ENCODE measurements around the gene KRT73.

Gene KRT73

DNA sequence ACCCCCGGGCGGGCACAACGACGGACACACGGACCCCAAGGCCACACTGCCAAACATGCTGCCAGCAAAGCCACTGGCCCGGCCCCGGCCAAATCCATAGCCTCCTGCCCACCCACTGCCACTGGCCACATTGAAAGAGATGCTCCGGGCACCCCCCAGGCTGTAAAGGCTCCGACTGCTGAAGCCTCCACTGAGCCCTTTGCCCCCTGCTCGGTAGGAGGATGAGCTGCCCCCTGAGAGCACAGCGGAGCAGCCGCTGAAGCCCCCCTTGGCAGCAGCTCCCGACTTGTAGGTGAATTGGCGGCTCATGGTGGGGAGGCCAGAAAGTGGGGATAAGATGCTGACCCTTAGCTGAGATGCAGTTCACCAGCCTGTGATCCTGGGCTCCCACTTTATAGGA is at the start of gene KRT73:
Gene KRT73 (minus strand): TSS at position 344 of the 400 bp plus-strand sequence. CDS start 35 bp downstream, at position 309.
- H3K9me3 ChIP-seq (ENCODE audit: control insufficient read depth, low read depth, low read length), result no peaks in the 10 kb centered on the region
- no peak within 1 kb of the TSS for H3K9ac ChIP-seq (ENCODE audit: low read length)
- no peak within 1 kb of the TSS for H3K4me3 ChIP-seq (ENCODE audit: low read length)
- H3K4me1 ChIP-seq (ENCODE audit: control insufficient read depth, low read depth, low read length), result no peaks in the 10 kb centered on the region
- no peaks in the 10 kb centered on the region for H3K27me3 ChIP-seq (ENCODE audit: control insufficient read depth, insufficient read depth, low read length)
- no peaks in the 10 kb centered on the region for H3K36me3 ChIP-seq (ENCODE audit: control insufficient read depth, low read depth, low read length)
- no peak within 1 kb of the TSS for H3K27ac ChIP-seq (ENCODE audit: low read length)

DNA sequence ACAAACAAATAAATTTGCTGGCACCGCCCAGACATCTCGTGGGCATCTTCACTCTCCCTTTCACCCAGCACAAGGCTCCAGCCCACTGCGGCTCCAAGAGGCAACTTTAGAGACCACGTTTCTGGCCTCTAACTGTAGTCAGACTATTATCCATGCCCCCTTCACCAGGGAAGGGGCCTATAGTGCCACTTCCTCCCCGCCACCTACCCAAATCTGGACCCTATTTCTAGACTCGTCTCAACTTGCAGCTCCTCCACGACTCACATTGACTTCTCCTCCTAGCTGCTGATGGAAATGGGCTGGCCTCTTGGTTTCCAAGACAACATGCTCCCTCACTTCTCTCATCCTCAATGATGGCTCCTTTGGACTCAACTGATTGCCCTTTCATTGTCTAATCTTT is 49.6 kb upstream of the KRT73 start:
- Histone ChIP-seq H3K27ac (ENCODE audit: low read length) (no peak overlapping the region), H3K9ac (ENCODE audit: low read length) (no peak overlapping the region), H3K4me3 (ENCODE audit: low read length) (no peak overlapping the region), H3K4me1 (ENCODE audit: control insufficient read depth, low read depth, low read length) (no peaks in the 10 kb centered on the region), H3K36me3 (ENCODE audit: control insufficient read depth, low read depth, low read length) (no peaks in the 10 kb centered on the region), H3K27me3 (ENCODE audit: control insufficient read depth, insufficient read depth, low read length) (no peaks in the 10 kb centered on the region), H3K9me3 (ENCODE audit: control insufficient read depth, low read depth, low read length) (no peaks in the 10 kb centered on the region)

DNA sequence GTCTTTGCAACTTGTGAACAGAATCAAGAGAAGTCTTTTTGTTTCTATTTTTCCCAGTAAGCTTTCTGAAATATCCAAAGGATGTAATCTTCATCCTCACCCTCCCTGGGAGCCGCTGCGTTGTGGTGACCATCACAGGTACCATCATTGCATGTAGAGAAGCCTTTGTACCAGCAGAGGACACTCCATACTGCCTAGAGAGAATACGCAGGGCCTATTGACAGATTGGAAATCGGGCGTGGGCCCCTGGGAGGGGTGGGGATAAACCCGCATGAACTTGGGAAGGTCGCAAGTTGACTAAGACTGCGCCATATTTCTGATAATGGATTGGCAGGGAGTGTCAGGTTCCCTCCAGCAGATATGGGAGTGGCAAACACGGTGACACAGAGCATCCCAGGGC is 49.1 kb upstream of the KRT73 start:
- Histone ChIP-seq H3K9ac (ENCODE audit: low read length) (no peak overlapping the region), H3K4me1 (ENCODE audit: control insufficient read depth, low read depth, low read length) (no peaks in the 10 kb centered on the region), H3K27me3 (ENCODE audit: control insufficient read depth, insufficient read depth, low read length) (no peaks in the 10 kb centered on the region), H3K27ac (ENCODE audit: low read length) (no peak overlapping the region), H3K4me3 (ENCODE audit: low read length) (no peak overlapping the region), H3K36me3 (ENCODE audit: control insufficient read depth, low read depth, low read length) (no peaks in the 10 kb centered on the region), H3K9me3 (ENCODE audit: control insufficient read depth, low read depth, low read length) (no peaks in the 10 kb centered on the region)

DNA sequence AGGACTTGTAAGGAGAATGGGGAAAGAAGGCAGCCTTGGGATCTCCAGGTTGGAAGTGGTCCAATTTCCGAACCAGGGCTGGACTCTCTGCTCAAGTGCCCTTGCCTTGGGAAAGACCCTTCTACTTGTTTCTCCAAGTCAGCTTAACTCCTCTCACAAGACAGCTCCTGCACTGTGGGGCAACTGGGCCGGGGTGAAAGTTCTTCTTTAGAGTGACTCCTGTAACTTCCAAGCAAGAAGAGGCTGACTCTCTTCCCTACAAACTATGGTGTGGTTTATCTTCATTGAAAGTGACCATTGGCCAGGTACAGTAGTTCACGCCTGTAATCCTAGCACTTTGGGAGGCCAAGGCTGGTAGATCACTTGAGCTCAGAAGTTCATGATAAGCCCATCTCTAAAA is 48.1 kb upstream of the KRT73 start:
- Histone ChIP-seq H3K9ac (ENCODE audit: low read length) (no peak overlapping the region), H3K4me1 (ENCODE audit: control insufficient read depth, low read depth, low read length) (no peaks in the 10 kb centered on the region)

DNA sequence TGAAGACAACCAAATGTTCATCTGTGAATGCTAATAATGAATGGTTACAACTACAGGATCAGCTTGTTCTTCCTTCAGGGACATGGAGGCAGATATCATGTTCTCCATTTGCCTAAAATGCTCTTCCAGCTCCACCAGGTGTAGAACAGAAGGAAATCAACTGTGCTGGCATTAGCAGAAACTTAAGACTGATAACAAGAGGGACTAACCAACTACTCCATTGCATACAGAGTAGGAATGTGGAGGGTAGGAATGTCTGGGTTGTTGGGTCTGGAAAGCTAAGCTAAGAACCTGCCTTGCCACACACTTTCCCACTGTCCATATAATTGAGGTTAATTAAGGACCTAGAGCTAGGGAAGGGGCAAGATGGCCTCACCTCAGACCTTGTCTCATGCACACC is 45.1 kb upstream of the KRT73 start:
- no peaks in the 10 kb centered on the region for H3K36me3 ChIP-seq (ENCODE audit: control insufficient read depth, low read depth, low read length)
- no peaks in the 10 kb centered on the region for H3K4me1 ChIP-seq (ENCODE audit: control insufficient read depth, low read depth, low read length)
- no peak overlapping the region for H3K9ac ChIP-seq (ENCODE audit: low read length)
- H3K27me3 ChIP-seq (ENCODE audit: control insufficient read depth, insufficient read depth, low read length), result no peaks in the 10 kb centered on the region
- H3K9me3 ChIP-seq (ENCODE audit: control insufficient read depth, low read depth, low read length), result no peaks in the 10 kb centered on the region
- H3K27ac ChIP-seq (ENCODE audit: low read length), result no peak overlapping the region
- no peak overlapping the region for H3K4me3 ChIP-seq (ENCODE audit: low read length)

More for the DNA sequence above, 48.1 kb upstream of the KRT73 start:
- no peak overlapping the region for H3K4me3 ChIP-seq (ENCODE audit: low read length)
- H3K36me3 ChIP-seq (ENCODE audit: control insufficient read depth, low read depth, low read length), result no peaks in the 10 kb centered on the region
- H3K27me3 ChIP-seq (ENCODE audit: control insufficient read depth, insufficient read depth, low read length), result no peaks in the 10 kb centered on the region
- no peak overlapping the region for H3K27ac ChIP-seq (ENCODE audit: low read length)
- no peaks in the 10 kb centered on the region for H3K9me3 ChIP-seq (ENCODE audit: control insufficient read depth, low read depth, low read length)

DNA sequence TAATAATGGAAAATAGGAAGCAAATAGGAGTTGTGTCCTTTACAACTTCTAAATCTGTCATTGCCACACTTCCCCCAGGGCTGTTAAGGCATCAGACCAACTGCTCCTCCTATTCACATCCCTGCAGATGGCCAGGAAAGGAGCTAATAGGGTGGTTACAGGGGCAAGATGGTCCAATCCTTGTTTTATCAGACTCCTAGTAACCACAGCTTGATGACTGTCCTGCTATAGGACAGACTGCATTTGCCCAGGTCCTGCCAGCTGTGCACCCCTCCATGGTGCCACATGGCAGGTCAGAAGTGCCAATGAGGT is 44.5 kb upstream of the KRT73 start:
- no peaks in the 10 kb centered on the region for H3K4me1 ChIP-seq (ENCODE audit: control insufficient read depth, low read depth, low read length)
- H3K4me3 ChIP-seq (ENCODE audit: low read length), result no peak overlapping the region
- H3K9me3 ChIP-seq (ENCODE audit: control insufficient read depth, low read depth, low read length), result no peaks in the 10 kb centered on the region
- H3K27me3 ChIP-seq (ENCODE audit: control insufficient read depth, insufficient read depth, low read length), result no peaks in the 10 kb centered on the region
- no peaks in the 10 kb centered on the region for H3K36me3 ChIP-seq (ENCODE audit: control insufficient read depth, low read depth, low read length)
- no peak overlapping the region for H3K9ac ChIP-seq (ENCODE audit: low read length)
- H3K27ac ChIP-seq (ENCODE audit: low read length), result no peak overlapping the region

DNA sequence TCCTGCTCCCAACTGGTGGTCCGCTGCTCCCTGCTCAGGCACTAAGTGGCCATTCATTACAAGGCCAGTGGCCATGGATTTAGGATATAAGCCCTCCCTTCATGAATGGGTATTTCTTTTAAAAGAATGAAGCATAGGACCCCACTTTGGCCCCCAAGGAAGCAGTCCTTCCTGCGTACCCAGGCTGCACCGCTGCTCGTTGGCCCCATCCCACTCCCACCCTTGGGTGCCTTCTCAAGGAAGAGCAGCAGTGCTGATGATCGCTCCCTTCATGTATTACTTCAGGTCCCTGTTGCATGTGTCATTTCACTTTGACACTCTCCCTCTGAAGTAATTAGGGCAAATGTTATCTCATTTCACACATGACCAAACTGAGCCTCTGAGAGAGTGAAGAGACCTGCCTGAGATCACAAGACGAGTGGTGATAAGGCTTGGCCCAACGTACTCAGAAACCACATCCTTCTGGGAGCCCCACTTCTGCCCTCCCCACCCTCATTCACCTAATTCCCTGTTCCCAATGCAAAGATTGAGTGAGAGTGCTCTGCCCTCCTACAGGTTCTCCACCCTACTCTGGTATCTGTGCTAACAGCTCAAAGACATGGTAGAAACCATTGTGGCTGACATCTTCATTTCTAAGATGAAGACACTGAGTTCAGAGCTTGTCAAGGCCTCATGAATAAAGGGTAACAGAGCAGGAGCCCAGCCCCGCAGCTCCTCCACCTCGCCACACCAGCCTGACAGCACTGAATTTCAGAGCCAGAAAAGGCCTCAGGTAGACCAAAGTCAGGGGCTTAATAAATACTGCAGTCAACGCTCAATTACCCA is 43.9 kb upstream of the KRT73 start:
- Histone ChIP-seq H3K27ac (ENCODE audit: low read length) (no peak overlapping the region), H3K27me3 (ENCODE audit: control insufficient read depth, insufficient read depth, low read length) (no peaks in the 10 kb centered on the region)

DNA sequence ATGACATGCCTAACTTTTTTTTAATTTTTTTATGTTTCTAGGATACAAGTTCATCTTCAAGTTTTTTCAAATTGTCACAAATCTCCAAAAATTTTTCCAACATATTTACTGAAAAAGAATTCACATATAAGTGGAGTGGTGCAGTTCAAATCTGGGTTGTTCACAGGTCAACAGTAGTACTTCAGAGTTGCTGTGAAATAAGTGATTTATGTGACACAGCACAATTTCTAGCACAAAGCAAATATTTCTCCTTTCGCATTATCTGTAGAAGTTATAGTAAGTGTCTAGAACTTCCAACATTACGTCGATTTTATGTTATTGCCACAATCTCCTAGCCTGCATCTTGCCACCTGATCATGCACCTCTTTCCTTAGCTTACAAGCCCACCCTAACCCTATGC is 43.3 kb upstream of the KRT73 start:
- no peak overlapping the region for H3K9ac ChIP-seq (ENCODE audit: low read length)
- no peaks in the 10 kb centered on the region for H3K27me3 ChIP-seq (ENCODE audit: control insufficient read depth, insufficient read depth, low read length)
- no peaks in the 10 kb centered on the region for H3K36me3 ChIP-seq (ENCODE audit: control insufficient read depth, low read depth, low read length)
- H3K9me3 ChIP-seq (ENCODE audit: control insufficient read depth, low read depth, low read length), result no peaks in the 10 kb centered on the region
- no peak overlapping the region for H3K27ac ChIP-seq (ENCODE audit: low read length)
- H3K4me3 ChIP-seq (ENCODE audit: low read length), result no peak overlapping the region
- H3K4me1 ChIP-seq (ENCODE audit: control insufficient read depth, low read depth, low read length), result no peaks in the 10 kb centered on the region

More for the DNA sequence above, 43.9 kb upstream of the KRT73 start:
- no peak overlapping the region for H3K9ac ChIP-seq (ENCODE audit: low read length)
- no peaks in the 10 kb centered on the region for H3K4me1 ChIP-seq (ENCODE audit: control insufficient read depth, low read depth, low read length)
- no peak overlapping the region for H3K4me3 ChIP-seq (ENCODE audit: low read length)
- H3K9me3 ChIP-seq (ENCODE audit: control insufficient read depth, low read depth, low read length), result no peaks in the 10 kb centered on the region
- no peaks in the 10 kb centered on the region for H3K36me3 ChIP-seq (ENCODE audit: control insufficient read depth, low read depth, low read length)

DNA sequence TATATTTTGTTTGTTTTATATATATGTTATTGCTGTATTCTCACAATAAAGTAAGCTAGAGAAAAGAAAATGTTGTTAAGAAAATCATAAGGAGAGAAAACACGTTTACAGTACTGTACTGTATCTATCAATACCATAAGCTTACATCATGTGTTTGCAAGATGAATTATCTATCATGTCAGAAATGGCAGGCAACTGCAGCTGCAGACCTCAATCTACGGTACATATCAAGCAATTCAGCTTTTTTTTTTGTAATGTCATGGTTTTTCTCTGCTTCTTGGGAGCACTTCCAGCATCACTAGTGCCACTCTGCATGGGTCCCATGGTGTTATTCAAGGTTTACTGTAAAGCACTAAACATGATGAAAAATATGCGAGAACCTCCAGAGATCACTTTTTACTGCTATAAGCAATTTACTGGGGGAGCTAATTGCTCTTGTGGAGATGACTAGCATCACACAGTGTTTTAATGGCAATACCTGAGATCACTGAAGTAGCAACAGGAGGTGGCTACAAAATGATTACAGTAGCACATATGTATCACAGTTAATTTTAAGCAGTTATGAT is 42.7 kb upstream of the KRT73 start:
- Histone ChIP-seq H3K27ac (ENCODE audit: low read length) (no peak overlapping the region), H3K4me3 (ENCODE audit: low read length) (no peak overlapping the region), H3K27me3 (ENCODE audit: control insufficient read depth, insufficient read depth, low read length) (no peaks in the 10 kb centered on the region), H3K9ac (ENCODE audit: low read length) (no peak overlapping the region), H3K4me1 (ENCODE audit: control insufficient read depth, low read depth, low read length) (no peaks in the 10 kb centered on the region), H3K36me3 (ENCODE audit: control insufficient read depth, low read depth, low read length) (no peaks in the 10 kb centered on the region), H3K9me3 (ENCODE audit: control insufficient read depth, low read depth, low read length) (no peaks in the 10 kb centered on the region)

DNA sequence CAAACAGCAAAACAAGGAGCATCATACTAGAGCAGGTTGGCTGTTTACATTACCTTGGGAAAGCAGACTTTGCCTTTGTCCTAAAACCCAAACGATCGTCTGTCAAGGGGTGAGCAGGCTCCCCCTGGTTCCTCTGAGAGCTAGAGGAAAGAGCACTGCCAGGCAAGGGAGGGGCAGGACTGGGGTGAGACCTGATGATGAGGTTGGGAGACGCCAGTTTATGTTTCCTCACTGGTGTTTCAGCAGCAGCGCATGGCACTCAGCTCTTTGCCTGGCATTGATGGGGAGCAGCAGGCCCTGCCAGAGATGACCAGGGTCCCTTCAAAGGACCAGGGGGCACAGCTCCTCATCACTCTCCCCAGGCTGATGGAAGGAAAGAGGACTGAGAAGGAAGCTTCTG is 41.6 kb upstream of the KRT73 start:
- no peak overlapping the region for H3K4me3 ChIP-seq (ENCODE audit: low read length)
- no peaks in the 10 kb centered on the region for H3K9me3 ChIP-seq (ENCODE audit: control insufficient read depth, low read depth, low read length)
- no peaks in the 10 kb centered on the region for H3K36me3 ChIP-seq (ENCODE audit: control insufficient read depth, low read depth, low read length)
- no peaks in the 10 kb centered on the region for H3K27me3 ChIP-seq (ENCODE audit: control insufficient read depth, insufficient read depth, low read length)
- no peak overlapping the region for H3K9ac ChIP-seq (ENCODE audit: low read length)
- no peak overlapping the region for H3K27ac ChIP-seq (ENCODE audit: low read length)
- no peaks in the 10 kb centered on the region for H3K4me1 ChIP-seq (ENCODE audit: control insufficient read depth, low read depth, low read length)

DNA sequence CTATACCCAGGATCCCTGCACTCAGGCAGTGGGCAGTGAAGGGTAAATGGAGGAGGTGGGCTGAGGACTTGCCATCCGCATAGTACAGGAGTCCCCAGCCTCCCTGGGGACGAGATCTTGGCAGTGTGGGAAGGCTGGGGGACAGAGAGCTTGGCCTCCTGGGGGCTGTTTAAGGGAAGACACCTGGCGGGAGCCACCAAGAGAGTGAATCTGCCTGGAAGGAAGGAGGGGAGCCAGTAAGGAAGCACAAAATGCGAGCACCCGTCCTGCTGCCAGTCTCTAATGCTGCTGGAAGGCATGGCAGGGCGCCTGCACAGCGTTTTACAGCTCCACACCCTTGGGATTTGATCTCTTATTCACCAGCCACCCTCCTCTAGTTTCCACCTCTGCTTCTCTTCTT is 41.0 kb upstream of the KRT73 start:
- no peak overlapping the region for H3K27ac ChIP-seq (ENCODE audit: low read length)
- no peak overlapping the region for H3K9ac ChIP-seq (ENCODE audit: low read length)
- no peak overlapping the region for H3K4me3 ChIP-seq (ENCODE audit: low read length)
- H3K4me1 ChIP-seq (ENCODE audit: control insufficient read depth, low read depth, low read length), result no peaks in the 10 kb centered on the region
- no peaks in the 10 kb centered on the region for H3K9me3 ChIP-seq (ENCODE audit: control insufficient read depth, low read depth, low read length)
- no peaks in the 10 kb centered on the region for H3K27me3 ChIP-seq (ENCODE audit: control insufficient read depth, insufficient read depth, low read length)
- H3K36me3 ChIP-seq (ENCODE audit: control insufficient read depth, low read depth, low read length), result no peaks in the 10 kb centered on the region

DNA sequence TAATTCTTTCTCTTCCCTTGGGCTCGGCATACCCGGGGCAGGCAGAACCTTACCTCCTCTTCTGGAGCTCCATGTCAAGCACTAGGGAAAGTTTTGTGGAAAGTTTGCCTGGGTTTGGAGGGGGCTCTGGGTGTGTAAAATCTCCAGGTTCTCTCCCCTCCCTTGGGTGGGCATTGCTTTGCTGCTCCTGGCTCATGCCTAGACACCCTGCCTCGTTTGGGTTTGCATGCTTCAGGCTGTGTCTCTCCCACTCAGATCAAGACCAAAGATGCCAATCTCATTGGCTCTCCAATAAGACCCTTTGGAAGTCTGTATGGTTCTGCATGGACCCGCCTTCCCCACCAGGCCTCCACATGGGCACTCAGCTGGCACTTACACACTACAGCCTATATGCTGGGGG is 39.8 kb upstream of the KRT73 start:
- no peaks in the 10 kb centered on the region for H3K27me3 ChIP-seq (ENCODE audit: control insufficient read depth, insufficient read depth, low read length)
- H3K4me3 ChIP-seq (ENCODE audit: low read length), result no peak overlapping the region

More for the DNA sequence above, 39.8 kb upstream of the KRT73 start:
- Histone ChIP-seq H3K36me3 (ENCODE audit: control insufficient read depth, low read depth, low read length) (no peaks in the 10 kb centered on the region), H3K9ac (ENCODE audit: low read length) (no peak overlapping the region), H3K4me1 (ENCODE audit: control insufficient read depth, low read depth, low read length) (no peaks in the 10 kb centered on the region), H3K9me3 (ENCODE audit: control insufficient read depth, low read depth, low read length) (no peaks in the 10 kb centered on the region), H3K27ac (ENCODE audit: low read length) (no peak overlapping the region)
